Right lobe of liver (tissue), 4 donors: ENCODE results near the gene SPATA46.

Experiments used
- POLR2A ChIP-seq: fragments of 450-650 bp; IDR thresholded peaks from one replicate; pipeline ENCODE4 v1.6.1; 2017; ENCODE audit warnings: antibody characterized with exemption, mild to moderate bottlenecking
- TF ChIP-seq, protein P1 (sequence below), 4 donors: fragments of 200-600 bp in 3 of 4; fragments of 450-650 bp in 1 of 4; IDR thresholded peaks; one replicate each; pipeline versions ENCODE4 v1.5.1 to v1.8.0; 2016 to 2022; ENCODE audit warnings: antibody characterized with exemption in 4 of 4, mild to moderate bottlenecking in 2 of 4
- donor health status: DM: no; HTN: no; CAD: no.
- donor health status: DM: no; HTN: no; CAD: no.
- donor health status: DM: no; HTN: yes; CAD: no.

DNA sequence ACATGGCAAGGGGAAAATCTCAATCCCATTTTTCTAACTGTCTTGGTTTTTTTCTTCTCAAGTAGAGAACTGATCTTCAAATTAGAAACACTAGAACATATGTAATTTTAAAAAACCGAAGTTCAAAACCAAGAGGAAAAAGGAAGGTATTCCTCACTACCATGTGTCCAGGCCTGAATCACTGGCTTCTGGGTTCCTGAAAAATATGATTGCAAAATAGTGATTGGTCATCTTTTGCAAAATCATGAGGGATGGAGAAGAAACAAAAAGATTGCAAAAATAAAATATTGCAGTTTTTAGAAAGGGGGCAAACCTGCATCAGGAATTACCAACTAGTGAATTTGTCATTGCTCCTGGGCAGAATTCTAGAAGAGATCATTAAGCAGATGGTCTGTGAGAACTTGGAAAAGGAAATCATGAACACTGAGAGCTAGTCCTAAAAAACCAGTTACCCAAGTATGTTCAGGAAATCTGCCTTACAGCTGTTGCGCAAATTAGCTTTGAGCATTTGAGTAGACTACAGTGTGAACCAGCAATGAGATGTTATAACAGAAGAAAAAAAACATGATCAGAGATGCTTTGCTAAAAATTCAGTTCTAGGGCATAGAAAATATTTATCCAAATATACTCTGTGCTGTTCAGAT lies 49.4 kb downstream of the SPATA46 start:
- TF ChIP-seq POLR2A, result no peak
- TF ChIP-seq, protein P1, sequence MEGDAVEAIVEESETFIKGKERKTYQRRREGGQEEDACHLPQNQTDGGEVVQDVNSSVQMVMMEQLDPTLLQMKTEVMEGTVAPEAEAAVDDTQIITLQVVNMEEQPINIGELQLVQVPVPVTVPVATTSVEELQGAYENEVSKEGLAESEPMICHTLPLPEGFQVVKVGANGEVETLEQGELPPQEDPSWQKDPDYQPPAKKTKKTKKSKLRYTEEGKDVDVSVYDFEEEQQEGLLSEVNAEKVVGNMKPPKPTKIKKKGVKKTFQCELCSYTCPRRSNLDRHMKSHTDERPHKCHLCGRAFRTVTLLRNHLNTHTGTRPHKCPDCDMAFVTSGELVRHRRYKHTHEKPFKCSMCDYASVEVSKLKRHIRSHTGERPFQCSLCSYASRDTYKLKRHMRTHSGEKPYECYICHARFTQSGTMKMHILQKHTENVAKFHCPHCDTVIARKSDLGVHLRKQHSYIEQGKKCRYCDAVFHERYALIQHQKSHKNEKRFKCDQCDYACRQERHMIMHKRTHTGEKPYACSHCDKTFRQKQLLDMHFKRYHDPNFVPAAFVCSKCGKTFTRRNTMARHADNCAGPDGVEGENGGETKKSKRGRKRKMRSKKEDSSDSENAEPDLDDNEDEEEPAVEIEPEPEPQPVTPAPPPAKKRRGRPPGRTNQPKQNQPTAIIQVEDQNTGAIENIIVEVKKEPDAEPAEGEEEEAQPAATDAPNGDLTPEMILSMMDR (IDR thresholded peaks at IDR 0.05), result no peak
